Measurements from ENCODE around the gene SORCS1.

- TF ChIP-seq CTCF (conservative IDR thresholded peaks at IDR 0.05; ENCODE audit: low read depth, low read length) (no peak), EZH2 (IDR thresholded peaks at IDR 0.05; ENCODE audit: low read length, unreplicated experiment) (no peak), EZH2phosphoT487 (IDR thresholded peaks at IDR 0.05; ENCODE audit: borderline replicate concordance, low read length) (no peak)
These were observed 112.7 kb downstream of the SORCS1 start for GRCh38 chr10:107051769-107052168.
